Measurements from ENCODE around the gene MEDAG. TPM values are rescaled to one million over a fixed set of nuclear protein-coding genes. Genes with fewer than 3 reads are reported as not detected.

MEDAG gene
- polyA plus RNA-seq, 1 of the 3 experiments (the other 2 are of a cell fraction), result not detected

DNA sequence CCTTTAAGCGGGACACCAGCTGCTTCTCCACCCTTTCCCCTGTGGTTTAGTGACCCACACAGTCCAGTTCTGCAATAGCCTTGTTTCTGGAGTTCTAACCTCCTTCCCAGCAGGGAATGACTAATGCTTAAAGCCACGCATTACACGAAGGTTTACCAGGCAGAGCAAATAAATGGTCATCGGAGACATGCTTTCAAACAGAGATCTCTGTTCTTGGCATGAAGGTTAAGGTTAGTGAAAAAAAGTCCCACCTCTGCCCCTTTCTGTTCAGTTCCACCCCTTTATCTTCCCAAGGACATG, 25.3 kb upstream of the MEDAG start (continued):
- no peak for TF ChIP-seq FOXM1 (IDR thresholded peaks at IDR 0.05; ENCODE audit: low read depth)
- no peak for TF ChIP-seq MEF2A (IDR thresholded peaks at IDR 0.05; ENCODE audit: borderline replicate concordance, low read depth)
- no peak for TF ChIP-seq GABPA (IDR thresholded peaks at IDR 0.05; ENCODE audit: low read depth)
- peak; percentile 64 for TF ChIP-seq JUND (IDR thresholded peaks at IDR 0.05)
- no peak for TF ChIP-seq ELF1 (IDR thresholded peaks at IDR 0.05)
- peak in 1 of 2 experiments; percentile 24; a peak in 1 of 4 replicates for TF ChIP-seq EP300 (IDR thresholded peaks at IDR 0.05; ENCODE audit: borderline replicate concordance in 1 of 2, low read depth in 1 of 2, low read length in 1 of 2)
- TF ChIP-seq NRF1 (IDR thresholded peaks at IDR 0.05; ENCODE audit: low read depth, low read length), result no peak
- TF ChIP-seq NFIC (IDR thresholded peaks at IDR 0.05; ENCODE audit: borderline replicate concordance), result peak; percentile 39; the same call in 1 of the 2 replicates
- TF ChIP-seq, protein P1, sequence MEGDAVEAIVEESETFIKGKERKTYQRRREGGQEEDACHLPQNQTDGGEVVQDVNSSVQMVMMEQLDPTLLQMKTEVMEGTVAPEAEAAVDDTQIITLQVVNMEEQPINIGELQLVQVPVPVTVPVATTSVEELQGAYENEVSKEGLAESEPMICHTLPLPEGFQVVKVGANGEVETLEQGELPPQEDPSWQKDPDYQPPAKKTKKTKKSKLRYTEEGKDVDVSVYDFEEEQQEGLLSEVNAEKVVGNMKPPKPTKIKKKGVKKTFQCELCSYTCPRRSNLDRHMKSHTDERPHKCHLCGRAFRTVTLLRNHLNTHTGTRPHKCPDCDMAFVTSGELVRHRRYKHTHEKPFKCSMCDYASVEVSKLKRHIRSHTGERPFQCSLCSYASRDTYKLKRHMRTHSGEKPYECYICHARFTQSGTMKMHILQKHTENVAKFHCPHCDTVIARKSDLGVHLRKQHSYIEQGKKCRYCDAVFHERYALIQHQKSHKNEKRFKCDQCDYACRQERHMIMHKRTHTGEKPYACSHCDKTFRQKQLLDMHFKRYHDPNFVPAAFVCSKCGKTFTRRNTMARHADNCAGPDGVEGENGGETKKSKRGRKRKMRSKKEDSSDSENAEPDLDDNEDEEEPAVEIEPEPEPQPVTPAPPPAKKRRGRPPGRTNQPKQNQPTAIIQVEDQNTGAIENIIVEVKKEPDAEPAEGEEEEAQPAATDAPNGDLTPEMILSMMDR (IDR thresholded peaks at IDR 0.05), result no peak

- CTCF ChIA-PET, result interaction anchor here (2.6 kb wide), 1 partner anchor 15 kb away, joined by 8 read pairs; no protein-coding TSS in a partner anchor
- Histone ChIP-seq H3K9me3 (no peaks in the 10 kb centered on the region), H3K4me2 (peak overlapping the region; percentile 22; the same call in 1 of the 2 replicates), H3K79me2 (ENCODE audit: insufficient read depth) (no peaks in the 10 kb centered on the region), H3K4me3 (ENCODE audit: low read depth in 2 of 2, low read length in 1 of 2) (no peak overlapping the region), H3K27me3 (ENCODE audit: insufficient read depth) (no peaks in the 10 kb centered on the region), H2AFZ (ENCODE audit: low read depth) (peak overlapping the region; percentile 47; the same call in 1 of the 2 replicates), H3F3A (replicated peaks; ENCODE audit: insufficient read depth) (peaks cover 10% of the 10 kb centered on the region), H3K9ac (peak overlapping the region; percentile 10; the same call in 1 of the 2 replicates), H3K36me3 (replicated peaks in 1 of 2; ENCODE audit: control insufficient read depth in 1 of 2, insufficient read depth in 2 of 2, low read length in 1 of 2) (no peaks in the 10 kb centered on the region), H3K27ac (ENCODE audit: low read depth in 2 of 2, low read length in 1 of 2) (peak overlapping the region in 1 of 2 experiments; percentile 66; a peak in 3 of 4 replicates), H4K20me1 (ENCODE audit: insufficient read depth) (no peaks in the 10 kb centered on the region), H3K9me2 (no peaks in the 10 kb centered on the region), H3K4me1 (ENCODE audit: control insufficient read depth in 1 of 2, insufficient read depth in 2 of 2, low read depth in 1 of 2, low read length in 1 of 2) (peaks cover 28 to 31% of the 10 kb centered on the region in 2 experiments)
- POLR2A ChIA-PET, result no interaction called here
- WGBS (ENCODE audit: low lambda C conversion rate), result 95% methylated on average over 3 of the region's 3 CpGs
- no peak for DNase-seq
- TF ChIP-seq NRF1 (IDR thresholded peaks at IDR 0.05; ENCODE audit: low read depth, low read length) (no peak), TAF1 (IDR thresholded peaks at IDR 0.05; ENCODE audit: borderline replicate concordance, low read depth, low read length) (no peak), GATA2 (CRISPR knock-in tag; IDR thresholded peaks at IDR 0.05) (no peak), CHD2 (IDR thresholded peaks at IDR 0.05; ENCODE audit: low read length, partially characterized antibody) (no peak), REST (IDR thresholded peaks at IDR 0.05; ENCODE audit: low read depth, low read length) (no peak), JUND (IDR thresholded peaks at IDR 0.05) (no peak), YY1 (IDR thresholded peaks at IDR 0.05; ENCODE audit: low read depth) (no peak), TEAD4 (IDR thresholded peaks at IDR 0.05; ENCODE audit: borderline replicate concordance, insufficient read depth) (no peak), EZH2phosphoT487 (IDR thresholded peaks at IDR 0.05; ENCODE audit: borderline replicate concordance, low read depth) (no peak), GABPA (IDR thresholded peaks at IDR 0.05; ENCODE audit: low read depth) (no peak), TCF12 (IDR thresholded peaks at IDR 0.05) (no peak), USF2 (IDR thresholded peaks at IDR 0.05; ENCODE audit: borderline replicate concordance, low read depth, low read length) (no peak), FOSL2 (IDR thresholded peaks at IDR 0.05; ENCODE audit: borderline replicate concordance, low read depth) (no peak), NFIC (IDR thresholded peaks at IDR 0.05; ENCODE audit: borderline replicate concordance) (no peak), USF1 (IDR thresholded peaks at IDR 0.05; ENCODE audit: borderline replicate concordance, low read depth) (no peak)
- TF ChIP-seq, protein P2, sequence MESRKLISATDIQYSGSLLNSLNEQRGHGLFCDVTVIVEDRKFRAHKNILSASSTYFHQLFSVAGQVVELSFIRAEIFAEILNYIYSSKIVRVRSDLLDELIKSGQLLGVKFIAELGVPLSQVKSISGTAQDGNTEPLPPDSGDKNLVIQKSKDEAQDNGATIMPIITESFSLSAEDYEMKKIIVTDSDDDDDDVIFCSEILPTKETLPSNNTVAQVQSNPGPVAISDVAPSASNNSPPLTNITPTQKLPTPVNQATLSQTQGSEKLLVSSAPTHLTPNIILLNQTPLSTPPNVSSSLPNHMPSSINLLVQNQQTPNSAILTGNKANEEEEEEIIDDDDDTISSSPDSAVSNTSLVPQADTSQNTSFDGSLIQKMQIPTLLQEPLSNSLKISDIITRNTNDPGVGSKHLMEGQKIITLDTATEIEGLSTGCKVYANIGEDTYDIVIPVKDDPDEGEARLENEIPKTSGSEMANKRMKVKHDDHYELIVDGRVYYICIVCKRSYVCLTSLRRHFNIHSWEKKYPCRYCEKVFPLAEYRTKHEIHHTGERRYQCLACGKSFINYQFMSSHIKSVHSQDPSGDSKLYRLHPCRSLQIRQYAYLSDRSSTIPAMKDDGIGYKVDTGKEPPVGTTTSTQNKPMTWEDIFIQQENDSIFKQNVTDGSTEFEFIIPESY (IDR thresholded peaks at IDR 0.05; ENCODE audit: borderline replicate concordance, low read depth), result no peak
- TF ChIP-seq, protein P3, sequence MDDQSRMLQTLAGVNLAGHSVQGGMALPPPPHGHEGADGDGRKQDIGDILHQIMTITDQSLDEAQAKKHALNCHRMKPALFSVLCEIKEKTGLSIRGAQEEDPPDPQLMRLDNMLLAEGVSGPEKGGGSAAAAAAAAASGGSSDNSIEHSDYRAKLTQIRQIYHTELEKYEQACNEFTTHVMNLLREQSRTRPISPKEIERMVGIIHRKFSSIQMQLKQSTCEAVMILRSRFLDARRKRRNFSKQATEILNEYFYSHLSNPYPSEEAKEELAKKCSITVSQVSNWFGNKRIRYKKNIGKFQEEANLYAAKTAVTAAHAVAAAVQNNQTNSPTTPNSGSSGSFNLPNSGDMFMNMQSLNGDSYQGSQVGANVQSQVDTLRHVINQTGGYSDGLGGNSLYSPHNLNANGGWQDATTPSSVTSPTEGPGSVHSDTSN (IDR thresholded peaks at IDR 0.05), result no peak
These were observed 24.9 kb upstream of the MEDAG start for GRCh38 chr13:30881191-30881651.
